Stimulated activated CD8-positive, alpha-beta memory T cell treated with anti-CD3 and anti-CD28 coated beads, Interleukin-15, amount 100 ng/mL, for 24 hours (primary cell): ENCODE data around the gene BSN.

ENCODE experiments used
- DNase-seq: peaks from one replicate; pipeline ENCODE4 v3.0.0-alpha.2; 2020; ENCODE audit warnings: low read depth

The BSN gene

GRCh38 chr3:49602877-49603411, 48.7 kb downstream of the BSN start:
- DNase-seq: peak; percentile 20

GRCh38 chr3:49606427-49606826, 52.1 kb downstream of the BSN start:
- DNase-seq: no peak

GRCh38 chr3:49607105-49607591, 52.9 kb downstream of the BSN start:
- no peak for DNase-seq

- no peak for DNase-seq
These were observed 53.5 kb downstream of the BSN start for GRCh38 chr3:49607796-49608195.

GRCh38 chr3:49609314-49609713, 55.0 kb downstream of the BSN start:
- no peak for DNase-seq

DNA sequence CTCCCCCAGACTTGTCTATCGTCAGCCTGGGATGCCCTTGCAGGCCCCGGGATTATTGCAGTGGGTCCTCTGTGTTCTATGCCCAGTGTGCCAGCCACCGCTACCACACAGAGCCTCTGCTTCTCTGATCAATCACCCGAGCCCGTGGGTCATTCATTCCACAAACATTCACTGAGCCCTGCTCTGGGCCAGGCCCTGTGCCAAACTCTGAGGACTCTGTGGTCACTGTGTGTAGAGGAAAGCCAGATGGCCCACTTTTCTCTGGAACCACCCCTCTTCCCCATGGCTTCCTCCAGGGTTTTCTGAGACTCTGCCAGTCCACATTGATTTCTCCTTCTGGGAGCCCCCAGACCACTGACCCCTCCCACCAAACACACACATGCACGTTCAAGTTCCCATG, 55.5 kb downstream of the BSN start:
- DNase-seq: no peak

- no peak for DNase-seq
These were observed 56.5 kb downstream of the BSN start for GRCh38 chr3:49610666-49611280.

DNA sequence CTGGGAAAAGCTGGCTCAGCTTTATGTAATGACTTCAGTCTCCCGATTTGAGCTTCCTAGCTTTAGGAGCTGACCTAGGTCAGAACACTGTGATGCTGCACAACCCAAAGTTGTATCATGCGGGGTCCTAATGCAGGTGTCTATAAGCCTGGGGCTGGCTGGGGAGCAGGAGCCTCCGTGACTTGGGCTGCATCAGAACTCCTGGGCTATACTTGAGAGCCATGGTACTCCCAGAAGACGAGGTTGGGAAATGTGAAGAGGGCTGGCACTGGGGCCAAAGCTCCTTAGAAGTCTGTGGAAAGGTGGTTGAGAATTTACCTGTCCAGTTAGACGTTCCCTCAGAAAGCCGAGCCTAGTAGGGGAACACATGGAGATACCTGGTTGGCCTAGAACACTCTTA, 57.0 kb downstream of the BSN start:
- DNase-seq: no peak

DNA sequence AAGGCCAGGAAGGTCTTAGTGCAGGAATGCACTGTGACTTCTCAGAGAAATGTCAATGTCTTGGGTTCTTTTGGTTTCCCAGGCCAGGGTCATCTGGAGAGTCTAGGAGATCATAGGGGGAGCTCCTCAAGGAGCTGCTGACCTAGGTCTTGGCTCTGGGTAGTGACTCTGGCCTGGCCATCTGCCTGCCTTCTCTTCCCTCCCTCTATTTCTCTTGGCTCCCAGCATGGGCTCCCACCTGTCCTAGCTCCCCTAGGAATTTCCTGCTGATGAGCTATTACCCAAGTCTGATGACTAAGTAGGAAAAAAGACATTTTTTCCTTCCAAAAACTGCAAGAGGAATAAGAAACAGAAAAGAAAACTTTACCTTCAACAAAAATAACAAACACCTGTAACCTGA, 57.4 kb downstream of the BSN start:
- DNase-seq: no peak

DNA sequence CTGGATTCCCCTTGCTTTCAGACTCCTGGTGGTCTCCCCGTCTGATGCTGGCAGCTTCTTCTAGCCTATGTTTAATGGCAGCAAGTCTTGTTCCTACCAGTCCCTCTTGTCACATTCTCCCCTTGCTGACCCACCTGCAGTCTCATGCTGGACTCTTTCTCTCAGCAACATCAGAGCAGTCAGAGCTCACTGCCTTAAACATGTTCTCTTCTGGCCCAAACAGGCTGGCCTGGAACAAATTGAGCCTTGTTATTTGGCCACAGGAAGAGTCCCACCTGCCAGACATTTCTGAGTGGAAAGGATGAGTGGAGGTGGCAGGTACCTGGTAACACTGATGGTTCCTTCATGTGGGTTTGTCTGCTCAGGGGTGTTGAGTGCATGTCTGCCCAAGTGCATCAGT, 60.7 kb downstream of the BSN start:
- DNase-seq: no peak

- DNase-seq: no peak
These were observed 61.8 kb downstream of the BSN start for GRCh38 chr3:49616061-49616460.

DNA sequence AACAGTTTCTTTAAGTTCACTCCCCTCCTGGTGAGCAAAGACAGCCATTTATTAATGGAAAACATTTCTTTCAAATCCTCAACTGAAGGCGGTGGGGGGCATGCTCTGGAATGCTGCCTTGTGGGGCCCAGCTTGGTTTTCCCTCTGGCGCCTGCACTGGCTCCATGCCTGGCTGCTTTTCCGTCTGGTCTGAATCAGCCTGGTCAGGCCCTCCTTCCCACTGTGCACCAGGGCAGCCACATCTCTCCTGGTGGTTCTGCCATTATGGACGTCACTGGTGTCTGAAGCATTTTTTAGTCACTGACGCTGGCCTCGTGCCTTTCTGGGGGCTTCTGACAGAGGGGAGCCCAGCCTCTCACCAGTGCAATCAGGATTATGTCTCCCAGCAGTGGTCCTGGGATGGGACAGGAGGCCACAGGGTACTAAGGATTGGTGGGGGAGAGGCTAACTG, 62.2 kb downstream of the BSN start:
- no peak for DNase-seq

GRCh38 chr3:49617390-49618013, 63.2 kb downstream of the BSN start:
- DNase-seq: no peak

- no peak for DNase-seq
These were observed 64.1 kb downstream of the BSN start for GRCh38 chr3:49618412-49618811.

DNA sequence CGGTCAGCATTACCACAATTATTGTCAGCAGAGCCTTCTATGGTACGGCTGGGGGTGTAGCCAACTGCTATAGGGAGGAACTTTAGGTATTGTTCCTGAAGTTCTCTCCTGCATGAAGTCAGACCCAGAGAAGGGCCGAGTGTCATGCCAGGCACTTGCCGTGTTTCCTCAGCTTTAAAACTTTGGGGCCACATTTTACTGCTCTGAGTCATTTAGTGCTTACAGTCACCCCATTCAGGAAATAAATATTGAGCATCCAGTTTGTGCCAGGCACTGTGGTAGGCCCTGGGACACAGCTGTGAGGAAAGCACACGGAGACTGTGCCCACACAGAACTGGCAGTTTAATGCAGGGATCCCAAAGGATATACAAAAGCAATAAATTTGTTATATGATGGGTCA, 65.4 kb downstream of the BSN start:
- DNase-seq: no peak

- DNase-seq: no peak
These were observed 66.5 kb downstream of the BSN start for GRCh38 chr3:49620728-49621127.

GRCh38 chr3:49623071-49623470, 68.8 kb downstream of the BSN start:
- no peak for DNase-seq

- DNase-seq: no peak
These were observed 70.8 kb downstream of the BSN start for GRCh38 chr3:49625071-49625470.

- no peak for DNase-seq
These were observed 71.9 kb downstream of the BSN start for GRCh38 chr3:49626101-49626581.

GRCh38 chr3:49626796-49627195, 72.5 kb downstream of the BSN start:
- DNase-seq: no peak

DNA sequence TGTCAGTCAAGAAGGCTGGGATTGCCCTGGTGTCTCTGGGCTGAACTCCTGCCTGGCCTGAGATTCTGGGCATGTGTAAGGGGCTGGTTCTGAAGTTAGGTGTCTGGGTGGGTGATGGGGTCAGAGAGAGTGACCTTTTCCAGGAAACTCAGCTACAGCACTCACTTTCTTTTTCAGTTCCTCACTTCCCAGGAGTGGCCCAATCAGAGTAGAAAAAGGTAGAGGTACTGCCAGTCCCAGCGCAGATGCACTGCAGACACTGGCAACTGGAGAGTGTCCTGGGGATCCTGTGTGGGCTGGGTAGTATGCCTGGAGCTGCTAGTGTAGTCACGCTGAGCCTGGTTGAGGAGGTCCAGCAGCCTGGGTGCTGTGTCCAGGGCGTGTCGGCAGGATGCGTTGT, 73.4 kb downstream of the BSN start:
- no peak for DNase-seq

- DNase-seq: no peak
These were observed 74.0 kb downstream of the BSN start for GRCh38 chr3:49628249-49628648.

GRCh38 chr3:49629451-49629850, 75.2 kb downstream of the BSN start:
- DNase-seq: no peak

DNA sequence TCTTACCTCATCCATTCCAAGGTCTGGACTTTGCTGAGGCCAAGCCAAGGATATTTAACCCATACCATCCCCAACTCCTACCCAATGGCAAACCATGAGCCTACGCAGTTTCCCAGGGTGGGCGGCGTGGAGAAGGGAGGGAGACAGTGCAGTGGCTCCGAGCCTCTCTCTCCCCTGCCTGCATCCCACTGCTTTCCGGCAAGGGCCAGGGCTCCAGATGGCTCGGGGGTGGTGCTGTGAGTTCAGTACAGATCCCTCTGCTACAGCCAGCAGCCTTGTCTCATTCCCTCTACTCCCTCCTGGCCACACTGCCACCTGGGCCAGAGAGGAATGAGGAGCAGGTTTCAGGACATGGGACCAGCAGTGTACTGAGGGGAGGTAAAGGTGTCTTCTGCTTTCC, 75.6 kb downstream of the BSN start:
- no peak for DNase-seq
